ENCODE data around the gene SPTLC3. TPM values are rescaled to one million over a fixed set of nuclear protein-coding genes. Genes with fewer than 3 reads are reported as not detected.

SPTLC3 gene
- total RNA-seq, 1 donor from 2014 or later = 0.46 TPM

DNA sequence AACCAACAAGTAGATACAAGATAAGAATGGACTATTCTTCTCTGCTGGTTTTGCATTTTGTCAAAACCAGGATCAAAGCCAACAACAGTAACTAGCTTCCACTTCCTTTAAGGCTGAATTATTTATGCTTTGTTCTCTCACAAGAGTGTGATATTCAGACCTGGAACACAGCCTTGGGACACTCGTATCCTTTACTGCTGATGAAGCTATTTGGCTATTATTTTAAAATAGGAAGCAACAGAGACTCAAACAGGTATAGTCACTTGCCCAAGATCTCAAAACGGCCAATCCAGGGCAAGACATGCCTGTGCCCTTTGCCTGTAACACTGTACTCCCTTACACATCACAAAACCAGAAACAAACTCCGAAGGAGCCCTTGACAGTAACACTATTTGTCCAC is 19.9 kb downstream of the SPTLC3 start:
- TF ChIP-seq, protein P1, sequence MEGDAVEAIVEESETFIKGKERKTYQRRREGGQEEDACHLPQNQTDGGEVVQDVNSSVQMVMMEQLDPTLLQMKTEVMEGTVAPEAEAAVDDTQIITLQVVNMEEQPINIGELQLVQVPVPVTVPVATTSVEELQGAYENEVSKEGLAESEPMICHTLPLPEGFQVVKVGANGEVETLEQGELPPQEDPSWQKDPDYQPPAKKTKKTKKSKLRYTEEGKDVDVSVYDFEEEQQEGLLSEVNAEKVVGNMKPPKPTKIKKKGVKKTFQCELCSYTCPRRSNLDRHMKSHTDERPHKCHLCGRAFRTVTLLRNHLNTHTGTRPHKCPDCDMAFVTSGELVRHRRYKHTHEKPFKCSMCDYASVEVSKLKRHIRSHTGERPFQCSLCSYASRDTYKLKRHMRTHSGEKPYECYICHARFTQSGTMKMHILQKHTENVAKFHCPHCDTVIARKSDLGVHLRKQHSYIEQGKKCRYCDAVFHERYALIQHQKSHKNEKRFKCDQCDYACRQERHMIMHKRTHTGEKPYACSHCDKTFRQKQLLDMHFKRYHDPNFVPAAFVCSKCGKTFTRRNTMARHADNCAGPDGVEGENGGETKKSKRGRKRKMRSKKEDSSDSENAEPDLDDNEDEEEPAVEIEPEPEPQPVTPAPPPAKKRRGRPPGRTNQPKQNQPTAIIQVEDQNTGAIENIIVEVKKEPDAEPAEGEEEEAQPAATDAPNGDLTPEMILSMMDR (conservative IDR thresholded peaks at IDR 0.05; ENCODE audit: low read depth, low read length) = no peak
- no peak overlapping the region for H3K4me3 ChIP-seq (ENCODE audit: low read depth, low read length)
- DNase-seq (ENCODE audit: low read depth) = no peak

DNA sequence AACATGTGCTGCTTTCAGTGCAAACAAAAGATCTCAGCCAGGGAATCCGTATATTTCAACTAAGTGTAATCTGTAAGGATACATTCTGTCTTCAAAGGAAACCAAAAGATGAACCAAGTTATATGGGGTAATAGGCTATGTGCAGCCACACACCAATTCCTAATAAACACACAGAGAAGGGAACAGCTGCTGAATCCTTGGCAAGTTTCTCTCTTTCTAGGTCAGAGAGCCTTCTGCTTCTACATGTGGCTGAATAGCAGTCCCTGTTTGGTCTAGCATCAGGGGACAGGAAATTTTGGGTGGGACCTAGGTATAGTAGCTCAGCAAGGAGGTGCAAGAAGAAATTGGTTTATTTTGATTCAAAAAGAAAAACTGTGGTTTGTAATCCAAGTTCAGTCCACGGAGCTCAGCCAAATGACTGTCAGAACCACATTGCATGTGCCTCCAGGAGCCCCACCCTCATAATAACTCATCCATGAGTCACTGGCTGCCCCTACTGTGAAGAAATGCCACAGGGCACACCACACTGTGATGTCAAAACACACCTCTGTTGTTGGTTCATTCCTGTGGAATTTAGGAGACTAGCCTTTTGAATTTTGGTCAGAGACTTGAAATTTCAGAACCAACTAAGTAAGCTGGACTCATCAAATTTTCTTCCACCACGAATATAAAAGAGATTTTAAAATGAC is 21.1 kb downstream of the SPTLC3 start:
- H3K4me3 ChIP-seq (ENCODE audit: low read depth, low read length) = no peak overlapping the region
- peak; percentile 79 for DNase-seq (ENCODE audit: low read depth)
- TF ChIP-seq, protein P1 (conservative IDR thresholded peaks at IDR 0.05; ENCODE audit: low read depth, low read length) = no peak

DNA sequence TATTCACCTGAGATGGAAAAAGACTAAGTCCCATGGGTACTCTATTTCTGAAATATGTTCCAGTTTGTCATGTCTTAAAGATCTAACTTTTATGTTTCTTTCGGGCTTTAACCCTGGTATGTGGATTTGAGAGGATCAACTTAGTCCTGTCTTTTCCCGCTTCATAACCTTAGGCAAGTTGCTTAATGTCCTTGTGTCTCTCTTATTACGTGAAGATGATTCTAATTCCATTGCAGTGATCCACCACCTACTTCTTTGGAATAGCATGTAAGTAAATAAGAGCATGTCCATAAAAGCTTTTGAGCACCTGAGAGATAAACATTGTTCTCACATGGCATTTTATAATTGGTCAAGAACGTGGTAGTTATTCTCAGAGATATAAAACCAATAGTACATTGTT is 23.0 kb downstream of the SPTLC3 start:
- no peak for DNase-seq (ENCODE audit: low read depth)
- TF ChIP-seq, protein P1 (conservative IDR thresholded peaks at IDR 0.05; ENCODE audit: low read depth, low read length) = no peak
- H3K4me3 ChIP-seq (ENCODE audit: low read depth, low read length) = no peak overlapping the region

DNA sequence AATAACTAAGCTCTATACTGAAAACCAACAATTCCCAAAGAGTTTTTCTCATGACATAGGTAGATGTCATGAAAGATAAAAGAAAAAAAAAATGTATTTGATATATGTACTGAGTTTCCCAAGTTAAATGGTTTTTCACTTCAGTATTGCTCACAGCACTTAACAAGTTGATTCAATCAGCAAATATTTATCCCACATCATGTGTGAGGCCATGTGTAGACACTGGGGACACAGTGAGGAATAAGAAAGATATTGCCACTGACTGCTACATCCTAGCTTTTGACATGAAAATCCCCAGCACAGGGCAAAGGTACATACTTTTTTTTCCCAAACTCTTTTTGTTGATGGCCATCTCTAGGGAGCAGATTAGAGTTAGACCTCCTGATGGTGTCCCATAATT is 25.3 kb downstream of the SPTLC3 start:
- DNase-seq (ENCODE audit: low read depth) = no peak
- H3K4me3 ChIP-seq (ENCODE audit: low read depth, low read length) = no peak overlapping the region
- TF ChIP-seq, protein P1 (conservative IDR thresholded peaks at IDR 0.05; ENCODE audit: low read depth, low read length) = no peak

DNA sequence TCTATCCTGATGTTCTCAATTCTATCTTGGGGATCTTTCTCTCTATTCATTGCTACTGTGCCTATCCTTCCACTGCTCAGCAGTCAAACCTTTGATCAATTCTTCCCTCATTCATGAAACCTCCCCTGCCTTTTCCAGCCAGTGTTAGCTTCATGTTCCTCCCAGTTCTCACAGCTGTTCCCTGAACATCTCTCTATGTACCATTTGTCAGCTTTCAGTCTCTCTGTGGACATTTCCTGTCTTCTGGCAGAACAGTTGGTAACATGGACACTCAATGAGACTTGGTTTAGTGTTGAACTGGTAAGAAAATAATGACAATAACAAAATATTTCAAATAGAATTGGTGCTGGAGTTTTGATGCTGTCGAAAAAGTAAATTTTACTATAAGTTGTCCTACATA is 26.2 kb downstream of the SPTLC3 start:
- DNase-seq (ENCODE audit: low read depth) = no peak
- H3K4me3 ChIP-seq (ENCODE audit: low read depth, low read length) = no peak overlapping the region
- TF ChIP-seq, protein P1 (conservative IDR thresholded peaks at IDR 0.05; ENCODE audit: low read depth, low read length) = no peak

DNA sequence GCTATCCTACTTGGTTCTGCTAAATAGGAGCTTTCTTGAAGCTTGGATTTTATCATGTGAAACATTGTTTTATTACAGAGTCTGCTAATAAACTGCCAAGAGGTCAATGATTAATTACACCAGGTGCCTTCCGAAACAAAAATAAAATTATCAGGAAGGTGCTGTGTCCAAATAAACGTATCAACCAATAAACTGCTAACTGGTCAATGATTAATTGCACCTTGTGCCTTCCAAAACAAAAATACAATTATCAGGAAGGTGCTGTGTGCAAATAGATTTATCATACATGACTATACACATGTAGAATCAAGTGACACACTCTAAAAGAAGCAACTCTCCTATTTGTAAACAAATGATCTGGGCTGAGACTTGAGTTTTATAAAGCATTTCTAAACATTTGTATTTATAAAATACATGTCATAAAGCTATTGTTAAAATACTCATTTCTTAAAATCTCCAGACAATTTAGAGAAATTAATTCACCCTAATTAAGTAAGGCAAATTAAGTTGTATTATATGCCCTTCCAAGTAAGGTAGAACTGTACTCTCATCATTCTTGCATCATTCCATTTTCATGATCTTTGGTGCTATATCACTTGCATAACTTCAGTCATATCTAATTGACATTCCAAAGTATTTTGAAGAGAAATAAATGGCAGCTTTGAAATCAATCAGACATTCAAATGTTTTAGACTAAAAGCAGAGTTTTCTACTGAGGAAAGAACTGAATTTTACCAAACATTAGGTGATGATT is 26.8 kb downstream of the SPTLC3 start:
- TF ChIP-seq, protein P1 (conservative IDR thresholded peaks at IDR 0.05; ENCODE audit: low read depth, low read length) = no peak
- no peak for DNase-seq (ENCODE audit: low read depth)
- H3K4me3 ChIP-seq (ENCODE audit: low read depth, low read length) = no peak overlapping the region

Data from epithelial cell of proximal tubule (primary cell).